Kidney (tissue), 14 donors: ENCODE results near the gene CD68. TPM values are rescaled to one million over a fixed set of nuclear protein-coding genes. Genes with fewer than 3 reads are reported as not detected.

Source experiments
- DNase-seq, 5 donors: peaks; one replicate each; pipeline ENCODE4 v3.0.0-alpha.2; 2013 to 2020
- FAIRE-seq: peaks from 2 replicates; lab custom pipeline; 2012; peaks lifted over from hg19 to GRCh38; lab: Jason Lieb, UNC
- H3K27ac ChIP-seq, 2 donors: one replicate each; pipeline ENCODE4 v1.7.0; 2013; ENCODE audit warnings: low read depth in 2 of 2, low read length in 2 of 2, inconsistent platforms in 1 of 2
- H3K27me3 ChIP-seq: one replicate; pipeline ENCODE4 v1.7.1; 2013; ENCODE audit warnings: low read length, inconsistent platforms; ENCODE audit not compliant: control insufficient read depth, insufficient read depth
- H3K36me3 ChIP-seq, 3 donors: one replicate each; pipeline versions ENCODE4 v1.7.0 to v1.7.1; 2013; ENCODE audit warnings: low read length in 3 of 3, control low read depth in 1 of 3, inconsistent platforms in 1 of 3; ENCODE audit not compliant: insufficient read depth in 3 of 3, control insufficient read depth in 2 of 3
- H3K4me1 ChIP-seq, 3 donors: one replicate each; pipeline versions ENCODE4 v1.7.0 to v1.7.1; 2013; ENCODE audit warnings: low read length in 3 of 3, inconsistent platforms in 1 of 3, low read depth in 1 of 3; ENCODE audit not compliant: control insufficient read depth in 2 of 3, insufficient read depth in 2 of 3
- H3K4me3 ChIP-seq, 3 donors: one replicate each; pipeline versions ENCODE4 v1.7.0 to v1.8.1; 2013; ENCODE audit warnings: low read length in 3 of 3, control low read depth in 1 of 3, inconsistent platforms in 1 of 3
- H3K9ac ChIP-seq, 3 donors: one replicate each; pipeline versions ENCODE4 v1.7.0 to v1.7.1; 2013; ENCODE audit warnings: low read length in 3 of 3, control low read depth in 1 of 3, inconsistent platforms in 1 of 3
- H3K9me3 ChIP-seq, 3 donors: one replicate each; pipeline versions ENCODE4 v1.7.0 to v1.7.1; 2013; ENCODE audit warnings: low read length in 3 of 3, control low read depth in 1 of 3, inconsistent platforms in 1 of 3; ENCODE audit not compliant: control insufficient read depth in 2 of 3, insufficient read depth in 1 of 3
- CTCF ChIP-seq: IDR thresholded peaks from 3 replicates; pipeline ENCODE4 v1.5.1; 2012; ENCODE audit warnings: mild to moderate bottlenecking, moderate library complexity, borderline replicate concordance; ENCODE audit not compliant: insufficient read depth; ENCODE audit errors: extremely low read depth
- intact Hi-C: fragments of 100-400 bp; cut with DNase I; formaldehyde crosslinking; loops from one replicate; pipeline ENCODE4 v1.11.1; 2022
- polyA plus RNA-seq: library from polyadenylated mRNA; stranded (reverse); fragments of 350-450 nt; fragmentation: Illumina TruSeq; extraction: RNeasy Lipid Tissue Mini Kit (QIAGEN cat#74804); gene quantifications from one replicate; pipeline ENCODE4 v1.2.3, GENCODE V29; 2014; ENCODE audit warnings: low read depth, low replicate concordance; ENCODE audit not compliant: insufficient read depth
- total RNA-seq: library from RNA; stranded (reverse); fragmentation: NEBNext Ultra II Directional; extraction: Animal tissue kit (Norgen Biotek cat#: 25700); gene quantifications from one replicate; pipeline ENCODE4 v1.2.1, GENCODE V29; 2021
- donor health status: control.
- donor health status: control.
- donor health status: control.
- donor health status: control.
- donor health status: control.
- donor health status: DM: yes; HTN: yes; CAD: no.
- donor health status: Normal renal cell carcinoma (clear cell type).

CD68 gene
- total and polyA plus RNA-seq, 2 donors from 2014 or later = 38.3 to 92.6 TPM

GRCh38 chr17:7569571-7569970 is 9.9 kb upstream of the CD68 start:
- Histone ChIP-seq H3K27me3 (no peaks in the 10 kb centered on the region), H3K4me1 (peaks cover 4 to 10% (median 6%) of the 10 kb centered on the region in 3 donors), H3K4me3 (no peak overlapping the region), H3K27ac (no peak overlapping the region), H3K36me3 (peaks cover 12 to 40% (median 21%) of the 10 kb centered on the region in 3 donors), H3K9me3 (no peaks in the 10 kb centered on the region), H3K9ac (no peak overlapping the region)
- TF ChIP-seq CTCF = no peak
- DNase-seq (no peak), FAIRE-seq (no peak)
- intact Hi-C loops = no loop called here

- Histone ChIP-seq H3K9ac (no peak overlapping the region), H3K27me3 (no peaks in the 10 kb centered on the region), H3K36me3 (peaks cover 16 to 40% (median 28%) of the 10 kb centered on the region in 3 donors), H3K4me3 (no peak overlapping the region), H3K4me1 (peaks cover 9 to 18% (median 12%) of the 10 kb centered on the region in 3 donors), H3K9me3 (no peaks in the 10 kb centered on the region), H3K27ac (no peak overlapping the region)
- FAIRE-seq (no peak), DNase-seq (no peak)
- intact Hi-C loops = no loop called here
- no peak for TF ChIP-seq CTCF
Measured at GRCh38 chr17:7570351-7570750, 9.1 kb upstream of the CD68 start.

GRCh38 chr17:7572338-7572587 is 7.2 kb upstream of the CD68 start:
- Histone ChIP-seq H3K9ac (peak overlapping the region; percentile 83 to 91 (median 88)), H3K27ac (peak overlapping the region; percentile 75 to 81), H3K4me3 (peak overlapping the region; percentile 79 to 87 (median 87)), H3K9me3 (no peaks in the 10 kb centered on the region), H3K4me1 (peaks cover 9 to 20% (median 12%) of the 10 kb centered on the region in 3 donors), H3K27me3 (no peaks in the 10 kb centered on the region), H3K36me3 (peaks cover 25 to 47% (median 41%) of the 10 kb centered on the region in 3 donors)
- no peak for TF ChIP-seq CTCF
- DNase-seq (peak in 1 of 5 donors; percentile 100), FAIRE-seq (no peak)
- intact Hi-C loops = no loop called here
